ENCODE results near the gene TPRA1.

- TF ChIP-seq POLR2A (IDR thresholded peaks at IDR 0.05; ENCODE audit: low read depth, low read length) (no peak), POLR2AphosphoS5 (IDR thresholded peaks at IDR 0.05; ENCODE audit: low read depth, low read length) (no peak), PAX5 (IDR thresholded peaks at IDR 0.05; ENCODE audit: insufficient read depth, low read length, severe bottlenecking) (no peak), SPI1 (IDR thresholded peaks at IDR 0.05; ENCODE audit: low read depth, low read length) (no peak)
Measured at GRCh38 chr3:127545216-127545615, 45.3 kb downstream of the TPRA1 start.

Measured in GM12891 (cell line).